CD14-positive monocyte (primary cell): ENCODE measurements around the gene YDJC. TPM values are rescaled to one million over a fixed set of nuclear protein-coding genes. Genes with fewer than 3 reads are reported as not detected.

Source experiments
- DNase-seq, 3 donors: peaks; one replicate each; pipeline ENCODE4 v3.0.0-alpha.2; 2011 to 2022
- H2AFZ ChIP-seq: 2 replicates; pipeline ENCODE4 v1.6.0; 2012; ENCODE audit warnings: mild to moderate bottlenecking, low read depth, low read length, inconsistent platforms; ENCODE audit not compliant: insufficient read depth, poor library complexity, severe bottlenecking
- H3K27ac ChIP-seq, 2 donors: 1 replicate in 1 of 2; 2 replicates in 1 of 2; pipeline ENCODE4 v1.5.1; 2012 to 2013; ENCODE audit warnings: low read length in 2 of 2, control low read depth in 1 of 2, inconsistent platforms in 1 of 2, low read depth in 1 of 2, mild to moderate bottlenecking in 1 of 2
- H3K27me3 ChIP-seq, 2 donors: one replicate each; pipeline versions ENCODE4 v1.6.0 to v1.6.1; 2011 to 2013; ENCODE audit warnings: low read length in 2 of 2; ENCODE audit not compliant: control insufficient read depth in 2 of 2, insufficient read depth in 2 of 2
- H3K36me3 ChIP-seq, 2 donors: replicated peaks in 1 of 2; 1 replicate in 1 of 2; 2 replicates in 1 of 2; pipeline versions ENCODE4 v1.5.1 to v1.6.1; 2012 to 2013; ENCODE audit warnings: low read length in 2 of 2, control low read depth in 1 of 2, inconsistent platforms in 1 of 2, mild to moderate bottlenecking in 1 of 2; ENCODE audit not compliant: insufficient read depth in 2 of 2, control insufficient read depth in 1 of 2
- H3K4me1 ChIP-seq, 2 donors: 1 replicate in 1 of 2; 2 replicates in 1 of 2; pipeline versions ENCODE4 v1.5.1 to v1.6.1; 2012 to 2013; ENCODE audit warnings: low read length in 2 of 2, control low read depth in 1 of 2, inconsistent platforms in 1 of 2, mild to moderate bottlenecking in 1 of 2, moderate library complexity in 1 of 2; ENCODE audit not compliant: insufficient read depth in 2 of 2, control insufficient read depth in 1 of 2
- H3K4me2 ChIP-seq: replicated peaks from 2 replicates; pipeline ENCODE3; 2012; ENCODE audit warnings: low read length, moderate library complexity, mild to moderate bottlenecking; ENCODE audit not compliant: poor library complexity, severe bottlenecking; ENCODE audit errors: extremely low read depth
- H3K4me3 ChIP-seq, 3 experiments: fragments of 200-600 bp in 1 of 3; sonication (generic) in 1 of 3; replicated peaks in 1 of 3; 1 replicate in 2 of 3; 2 replicates in 1 of 3; pipeline ENCODE4 v1.5.1; 2011 to 2013; ENCODE audit warnings: low read length in 3 of 3, mild to moderate bottlenecking in 3 of 3, control low read depth in 2 of 3, low read depth in 2 of 3, inconsistent platforms in 1 of 3, moderate library complexity in 1 of 3
- H3K79me2 ChIP-seq: 2 replicates; pipeline ENCODE4 v1.6.0; 2012; ENCODE audit warnings: mild to moderate bottlenecking, control low read depth, inconsistent platforms, low read length, moderate library complexity; ENCODE audit not compliant: insufficient read depth
- H3K9ac ChIP-seq: 2 replicates; pipeline ENCODE4 v1.6.0; 2017; ENCODE audit warnings: low read length, mild to moderate bottlenecking; ENCODE audit not compliant: insufficient read depth, poor library complexity, severe bottlenecking
- H3K9me3 ChIP-seq, 2 donors: replicated peaks in 1 of 2; 1 replicate in 1 of 2; 2 replicates in 1 of 2; pipeline versions ENCODE4 v1.5.1 to v1.6.1; 2012 to 2013; ENCODE audit warnings: low read length in 2 of 2, control low read depth in 1 of 2; ENCODE audit not compliant: control insufficient read depth in 1 of 2, insufficient read depth in 1 of 2
- H4K20me1 ChIP-seq: 2 replicates; pipeline ENCODE4 v1.6.0; 2012; ENCODE audit warnings: mild to moderate bottlenecking, low read length, control low read depth, moderate library complexity; ENCODE audit not compliant: insufficient read depth
- H3K27ac Mint-ChIP-seq, 7 donors: one replicate each; pipeline ENCODE4 v1.8.0; 2020; ENCODE audit warnings: mild to moderate bottlenecking in 7 of 7, mixed read lengths in 7 of 7, moderate library complexity in 6 of 7, inconsistent platforms in 2 of 7
- H3K27me3 Mint-ChIP-seq, 3 donors: one replicate each; pipeline ENCODE4 v1.8.0; 2021 to 2022; ENCODE audit warnings: low read depth in 3 of 3, mild to moderate bottlenecking in 3 of 3, mixed read lengths in 3 of 3, moderate library complexity in 3 of 3, inconsistent platforms in 1 of 3
- H3K36me3 Mint-ChIP-seq, 2 donors: one replicate each; pipeline ENCODE4 v1.8.0; 2020; ENCODE audit warnings: mixed read lengths in 2 of 2, inconsistent platforms in 1 of 2, mild to moderate bottlenecking in 1 of 2
- H3K4me1 Mint-ChIP-seq: one replicate; pipeline ENCODE4 v1.8.0; 2020; ENCODE audit warnings: mild to moderate bottlenecking, mixed read lengths
- H3K4me3 Mint-ChIP-seq, 2 donors: one replicate each; pipeline ENCODE4 v1.8.0; 2020; ENCODE audit warnings: mild to moderate bottlenecking in 2 of 2, mixed read lengths in 2 of 2, moderate library complexity in 1 of 2
- H3K9me3 Mint-ChIP-seq, 7 donors: one replicate each; pipeline ENCODE4 v1.8.0; 2020 to 2022; ENCODE audit warnings: mixed read lengths in 7 of 7, mild to moderate bottlenecking in 6 of 7, moderate library complexity in 6 of 7, inconsistent platforms in 2 of 7
- CTCF ChIP-seq: fragments of 200-600 bp; IDR thresholded peaks from one replicate; pipeline ENCODE4 v1.8.0; 2022; ENCODE audit warnings: antibody characterized with exemption, mild to moderate bottlenecking
- WGBS: methylation state at CpG from one replicate; pipeline ENCODE4 v1.1.5; 2013; ENCODE audit warnings: missing lambda C conversion rate; ENCODE audit not compliant: insufficient coverage; 5-methylcytosine and 5-hydroxymethylcytosine counted together
- intact Hi-C, 2 donors: fragments of 100-400 bp; cut with micrococcal nuclease; formaldehyde crosslinking; loops; one replicate each; pipeline versions ENCODE4 v1.15.0 to v1.15.1; 2023
- polyA plus RNA-seq, 3 donors: library from polyadenylated mRNA; depleted of rRNA in 1 of 3; unstranded in 2 of 3; stranded (reverse) in 1 of 3; fragments of 300-500 nt in 2 of 3; fragments of >200 nt in 1 of 3; fragmentation: Illumina TruSeq in 2 of 3; gene quantifications; 1 replicate in 2 of 3; 2 replicates in 1 of 3; pipeline ENCODE4 v1.2.3, GENCODE V29; 2012 to 2021

The YDJC gene
- polyA plus RNA-seq, 3 donors, result 26.5 to 32.9 (median 26.7) TPM

- intact Hi-C loops, result loop anchor here in 1 of 2 donors (2.0 kb wide), 1 partner anchor 17 kb away; no protein-coding TSS in a partner anchor
- Histone ChIP-seq H3K4me1 (peaks cover 49 to 70% of the 10 kb centered on the region in 2 donors), H3K4me2 (no peak overlapping the region), H3K9ac (no peak overlapping the region), H3K27me3 (no peaks in the 10 kb centered on the region), H2AFZ (no peak overlapping the region), H3K79me2 (peaks cover 94% of the 10 kb centered on the region), H3K36me3 (peaks cover 18 to 55% of the 10 kb centered on the region in 2 donors), H4K20me1 (peaks cover 99% of the 10 kb centered on the region), H3K27ac (peak overlapping the region; percentile 40 to 68), H3K4me3 (no peak overlapping the region), H3K9me3 (no peaks in the 10 kb centered on the region)
- Mint-ChIP-seq H3K4me3 (no peak overlapping the region), H3K9me3 (no peaks in the 10 kb centered on the region), H3K27me3 (peaks cover 0 to 1% (median 0%) of the 10 kb centered on the region in 3 donors), H3K4me1 (peaks cover 71% of the 10 kb centered on the region), H3K27ac (peak overlapping the region; percentile 4 to 78 (median 74)), H3K36me3 (peaks cover 20 to 53% of the 10 kb centered on the region in 2 donors)
- DNase-seq, result no peak
- peak; percentile 52 for TF ChIP-seq CTCF
- WGBS, result 86% methylated on average over 8 of the region's 8 CpGs
Observed at GRCh38 chr22:21624120-21624879, 5.5 kb downstream of the YDJC start.

- Histone ChIP-seq H4K20me1 (peaks cover 99% of the 10 kb centered on the region), H3K36me3 (peaks cover 22 to 56% of the 10 kb centered on the region in 2 donors), H3K9ac (no peak overlapping the region), H3K27ac (peak overlapping the region in 1 of 2 donors; percentile 68), H3K4me3 (no peak overlapping the region), H3K4me2 (no peak overlapping the region), H3K9me3 (no peaks in the 10 kb centered on the region), H3K79me2 (peaks cover 94% of the 10 kb centered on the region), H3K4me1 (peaks cover 44 to 63% of the 10 kb centered on the region in 2 donors), H3K27me3 (no peaks in the 10 kb centered on the region), H2AFZ (no peak overlapping the region)
- intact Hi-C loops, result no loop called here
- Mint-ChIP-seq H3K4me1 (peaks cover 70% of the 10 kb centered on the region), H3K27me3 (peaks cover 0 to 1% (median 0%) of the 10 kb centered on the region in 3 donors), H3K9me3 (no peaks in the 10 kb centered on the region), H3K27ac (peak overlapping the region in 3 of 7 donors; percentile 46 to 71 (median 57)), H3K4me3 (no peak overlapping the region), H3K36me3 (peaks cover 20 to 57% of the 10 kb centered on the region in 2 donors)
- no peak for TF ChIP-seq CTCF
- DNase-seq, result no peak
- WGBS, result 99% methylated on average over 6 of the region's 7 CpGs
Observed at GRCh38 chr22:21623648-21623970, 6.2 kb downstream of the YDJC start.
